Right cardiac atrium (tissue), 5 donors: ENCODE data around the gene ST3GAL3. TPM values are rescaled to one million over a fixed set of nuclear protein-coding genes. Genes with fewer than 3 reads are reported as not detected.

ENCODE experiments used
- ATAC-seq, 2 donors: fragments of 200-7000 bp; cut with Tn5 transposase; one replicate each; pipeline versions ENCODE4 v1.8.0 to v1.9.1; 2020; ENCODE audit warnings: moderate library complexity in 2 of 2, mild to moderate bottlenecking in 1 of 2
- DNase-seq, 3 donors: peaks; one replicate each; pipeline ENCODE4 v3.0.0-alpha.2; 2020
- H3K27ac ChIP-seq: one replicate; pipeline ENCODE4 v1.5.1; 2013; ENCODE audit warnings: mild to moderate bottlenecking, low read length, control low read depth, moderate library complexity
- H3K27me3 ChIP-seq: one replicate; pipeline ENCODE4 v1.6.1; 2013; ENCODE audit not compliant: control insufficient read depth, insufficient read depth
- H3K4me1 ChIP-seq: one replicate; pipeline ENCODE4 v1.6.1; 2013; ENCODE audit warnings: low read length; ENCODE audit not compliant: control insufficient read depth, insufficient read depth
- H3K4me3 ChIP-seq: one replicate; pipeline ENCODE4 v1.5.1; 2013; ENCODE audit warnings: low read length, control low read depth
- H3K9me3 ChIP-seq: one replicate; pipeline ENCODE4 v1.6.1; 2013; ENCODE audit warnings: low read length; ENCODE audit not compliant: control insufficient read depth
- WGBS: extraction: QIAGEN DNeasy Blood & Tissue Kit; methylation state at CpG from one replicate; pipeline ENCODE4 v1.1.7; 2013; 5-methylcytosine and 5-hydroxymethylcytosine counted together
- intact Hi-C, 4 donors: fragments of 100-400 bp; cut with DNase I; formaldehyde crosslinking; loops; one replicate each; pipeline versions ENCODE4 v1.11.0 to v1.14.0; 2022 to 2023
- polyA plus RNA-seq: library from polyadenylated mRNA; stranded (reverse); fragments of 200-250 nt; gene quantifications from one replicate; pipeline ENCODE4 v1.2.3, GENCODE V29; 2013
- total RNA-seq, 4 donors: library from RNA; stranded (reverse); fragmentation: NEBNext Ultra II Directional; extraction: Animal tissue kit (Norgen Biotek cat#: 25700); gene quantifications; one replicate each; pipeline ENCODE4 v1.2.1, GENCODE V29; 2021
- donor health status: healthy with polysubstance abuse.
- donor health status: DM: no; HTN: yes; CAD: no.
- donor health status: DM: no; HTN: no; CAD: no.
- donor health status: DM: no; HTN: yes; CAD: no; lungs with severe emphysema.
- donor health status: DM: yes; HTN: yes; CAD: no.

The ST3GAL3 gene
- total and polyA plus RNA-seq, 5 donors: 19.6 to 26.3 (median 21.9) TPM

- H3K27me3 ChIP-seq: no peaks in the 10 kb centered on the region
- intact Hi-C loops: no loop called here
- H3K4me1 ChIP-seq: no peaks in the 10 kb centered on the region
- no peaks in the 10 kb centered on the region for H3K9me3 ChIP-seq
- H3K27ac ChIP-seq: no peak overlapping the region
- H3K4me3 ChIP-seq: no peak overlapping the region
- 90% methylated on average over 3 of the region's 3 CpGs for WGBS
- no peak for ATAC-seq
- DNase-seq: no peak
Observed at GRCh38 chr1:43789604-43790550, 82.5 kb downstream of the ST3GAL3 start.

DNA sequence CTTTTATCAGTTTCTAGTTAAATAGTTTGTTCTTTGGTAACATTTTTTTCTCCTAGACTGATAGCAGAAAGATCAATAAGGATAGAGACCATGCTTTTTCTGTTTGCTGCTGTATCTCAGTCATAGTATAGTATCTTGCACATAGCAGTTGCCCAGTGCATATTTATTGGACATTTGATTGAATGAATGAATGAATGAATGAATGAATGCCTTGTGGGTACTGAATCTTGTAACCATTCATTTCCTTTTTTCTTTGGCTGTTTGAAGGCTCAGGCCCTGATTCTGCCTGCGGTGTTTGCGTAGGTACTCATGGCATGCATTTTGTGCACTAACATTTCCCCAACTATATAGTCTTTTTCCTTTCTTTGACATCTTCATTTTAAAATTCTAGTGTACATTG, 83.9 kb downstream of the ST3GAL3 start:
- Histone ChIP-seq H3K9me3 (no peaks in the 10 kb centered on the region), H3K27ac (no peak overlapping the region), H3K4me3 (no peak overlapping the region), H3K27me3 (no peaks in the 10 kb centered on the region), H3K4me1 (no peaks in the 10 kb centered on the region)
- ATAC-seq (no peak), DNase-seq (no peak)
- 99% methylated on average over 2 of the region's 2 CpGs for WGBS
- intact Hi-C loops: no loop called here

GRCh38 chr1:43796111-43796581, 88.8 kb downstream of the ST3GAL3 start:
- Histone ChIP-seq H3K27ac (no peak overlapping the region), H3K9me3 (no peaks in the 10 kb centered on the region), H3K4me3 (no peak overlapping the region), H3K4me1 (no peaks in the 10 kb centered on the region), H3K27me3 (no peaks in the 10 kb centered on the region)
- ATAC-seq: no peak
- intact Hi-C loops: no loop called here
- no peak for DNase-seq
- WGBS: 43% methylated on average over 1 of the region's 1 CpG

- intact Hi-C loops: no loop called here
- no peak for DNase-seq
- no peak for ATAC-seq
- Histone ChIP-seq H3K27me3 (no peaks in the 10 kb centered on the region), H3K9me3 (no peaks in the 10 kb centered on the region), H3K27ac (no peak overlapping the region), H3K4me1 (no peaks in the 10 kb centered on the region), H3K4me3 (no peak overlapping the region)
- WGBS: 84% methylated on average over 3 of the region's 3 CpGs
Observed at GRCh38 chr1:43797891-43798290, 90.6 kb downstream of the ST3GAL3 start.

GRCh38 chr1:43799656-43800635, 92.6 kb downstream of the ST3GAL3 start:
- Histone ChIP-seq H3K27me3 (no peaks in the 10 kb centered on the region), H3K4me1 (no peaks in the 10 kb centered on the region), H3K27ac (no peak overlapping the region), H3K4me3 (no peak overlapping the region), H3K9me3 (no peaks in the 10 kb centered on the region)
- DNase-seq (no peak), ATAC-seq (no peak)
- intact Hi-C loops: no loop called here
- WGBS: 83% methylated on average over 4 of the region's 4 CpGs

DNA sequence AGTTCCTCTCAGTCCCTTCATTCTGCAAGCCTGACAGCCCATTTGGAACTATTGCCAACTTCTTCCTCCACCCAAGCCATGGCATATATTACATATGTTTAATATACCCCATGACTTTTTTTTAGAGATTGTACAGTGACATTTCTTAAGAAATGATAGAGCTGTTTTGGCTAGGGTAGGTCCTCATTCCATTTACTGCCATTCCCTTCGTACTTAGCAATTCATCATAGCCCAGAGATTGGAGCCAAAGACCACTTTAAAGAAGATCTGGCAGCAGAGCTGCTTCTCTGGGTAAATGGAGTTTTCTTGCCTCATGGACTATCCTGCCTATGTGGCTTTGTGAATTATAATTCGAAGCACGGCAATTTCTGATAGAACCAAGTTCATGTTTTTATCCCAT, 93.4 kb downstream of the ST3GAL3 start:
- 95% methylated on average over 3 of the region's 3 CpGs for WGBS
- Histone ChIP-seq H3K4me1 (no peaks in the 10 kb centered on the region), H3K9me3 (no peaks in the 10 kb centered on the region), H3K4me3 (no peak overlapping the region), H3K27me3 (no peaks in the 10 kb centered on the region), H3K27ac (no peak overlapping the region)
- ATAC-seq: no peak
- intact Hi-C loops: no loop called here
- DNase-seq: no peak

GRCh38 chr1:43801203-43801602, 93.9 kb downstream of the ST3GAL3 start:
- WGBS: 64% methylated on average over 3 of the region's 3 CpGs
- ATAC-seq: no peak
- intact Hi-C loops: no loop called here

DNA sequence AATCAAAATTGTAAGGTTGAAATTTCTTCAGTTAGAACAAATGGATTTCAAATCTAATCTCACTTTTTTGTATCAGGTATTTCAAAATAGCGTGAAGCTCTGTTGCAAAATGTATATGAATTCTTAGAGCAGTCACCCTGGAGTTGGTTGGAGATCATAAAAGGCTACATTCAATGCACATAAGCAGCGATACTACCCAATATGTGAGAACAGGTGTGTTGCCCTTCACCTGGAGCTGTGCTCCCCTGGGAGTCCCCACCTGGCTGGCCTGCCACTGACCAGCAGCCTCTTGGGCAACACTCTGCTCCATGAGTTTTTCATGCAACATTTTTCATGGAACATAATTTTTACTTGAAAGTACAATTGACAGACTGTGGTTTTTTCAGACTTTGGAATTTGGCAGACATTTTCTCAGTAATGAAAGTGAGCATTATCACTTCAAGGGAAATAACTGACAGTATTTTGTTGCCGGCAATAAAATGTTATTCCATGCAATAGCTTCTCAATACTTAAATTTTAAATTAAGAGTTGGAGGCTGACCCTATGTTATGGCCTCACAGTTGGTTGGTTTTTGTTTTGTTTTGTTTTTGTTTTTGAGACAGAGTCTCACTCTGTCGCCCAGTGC, 95.1 kb downstream of the ST3GAL3 start:
- H3K4me1 ChIP-seq: no peaks in the 10 kb centered on the region
- ATAC-seq (no peak), DNase-seq (no peak)
- no peak overlapping the region for H3K4me3 ChIP-seq
- 91% methylated on average over 4 of the region's 4 CpGs for WGBS
- no peaks in the 10 kb centered on the region for H3K9me3 ChIP-seq
- intact Hi-C loops: no loop called here
- no peaks in the 10 kb centered on the region for H3K27me3 ChIP-seq
- no peak overlapping the region for H3K27ac ChIP-seq

More at GRCh38 chr1:43801203-43801602, 93.9 kb downstream of the ST3GAL3 start:
- no peaks in the 10 kb centered on the region for H3K9me3 ChIP-seq
- DNase-seq: no peak
- H3K4me3 ChIP-seq: no peak overlapping the region
- no peaks in the 10 kb centered on the region for H3K4me1 ChIP-seq
- H3K27ac ChIP-seq: no peak overlapping the region
- no peaks in the 10 kb centered on the region for H3K27me3 ChIP-seq

DNA sequence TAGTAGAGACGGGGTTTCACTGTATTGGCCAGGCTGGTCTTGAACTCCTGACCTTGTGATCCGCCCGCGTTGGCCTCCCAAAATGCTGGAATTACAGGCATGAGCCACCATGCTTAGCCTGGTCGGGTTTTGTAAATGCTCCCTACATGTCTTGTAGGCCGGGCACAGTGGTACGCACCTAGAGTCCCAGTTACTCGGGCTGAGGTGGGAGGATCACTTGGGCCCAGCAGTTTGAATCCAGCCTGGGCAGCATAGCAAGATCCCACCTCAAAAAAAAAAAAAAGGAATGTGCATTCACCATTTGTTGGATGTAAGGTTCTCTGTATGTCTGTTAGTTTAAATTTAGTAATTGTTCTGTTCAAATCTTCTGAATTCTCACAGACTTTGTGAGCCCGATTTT, 95.8 kb downstream of the ST3GAL3 start:
- Histone ChIP-seq H3K27me3 (no peaks in the 10 kb centered on the region), H3K9me3 (no peaks in the 10 kb centered on the region), H3K27ac (no peak overlapping the region), H3K4me3 (no peak overlapping the region), H3K4me1 (no peaks in the 10 kb centered on the region)
- ATAC-seq: no peak
- no peak for DNase-seq
- 97% methylated on average over 9 of the region's 9 CpGs for WGBS
- intact Hi-C loops: no loop called here

GRCh38 chr1:43803646-43804045, 96.3 kb downstream of the ST3GAL3 start:
- Histone ChIP-seq H3K27ac (no peak overlapping the region), H3K4me3 (no peak overlapping the region), H3K4me1 (no peaks in the 10 kb centered on the region), H3K9me3 (no peaks in the 10 kb centered on the region), H3K27me3 (no peaks in the 10 kb centered on the region)
- no peak for ATAC-seq
- DNase-seq: no peak
- whole genome bisulfite sequencing: 64% methylated on average over 4 of the region's 4 CpGs
- intact Hi-C loops: no loop called here
